Nucleus accumbens (tissue), 56 donors: ENCODE data around the gene CIAO2B.
A peak's percentile ranks its signal among the peaks of the same experiment; 100 is the strongest.
"Not testable (repeated sequence)": the region's sequence is repeated elsewhere in the genome, so short reads cannot be mapped to it uniquely, and the experiment has no call there.

Experiments used
- DNase-seq, 56 donors: peaks; one replicate each; lab custom pipeline; 2025; lab: John Stamatoyannopoulos, UW

Gene CIAO2B

GRCh38 chr16:66934138-66934838 is at the start of gene CIAO2B:
CIAO2B (minus strand) TSS chr16:66934402; CDS start chr16:66934364, 38 bp downstream.
- peak in 55 of 56 donors; percentile 27 to 92 (median 80) for DNase-seq

- no peak for DNase-seq
Measured at GRCh38 chr16:66983033-66983432, 48.8 kb upstream of the CIAO2B start.

GRCh38 chr16:66979011-66979717 is 45.0 kb upstream of the CIAO2B start:
- DNase-seq: peak in 2 of 56 donors; percentile 15 to 22

GRCh38 chr16:66977341-66978113 is 43.3 kb upstream of the CIAO2B start:
- DNase-seq: peak in 54 of 56 donors; percentile 25 to 93 (median 74)

- DNase-seq: no peak
Measured at GRCh38 chr16:66976746-66977145, 42.5 kb upstream of the CIAO2B start.

- DNase-seq: no peak
Measured at GRCh38 chr16:66975302-66975893, 41.2 kb upstream of the CIAO2B start.

- DNase-seq: not testable (repeated sequence)
Measured at GRCh38 chr16:66974932-66975246, 40.7 kb upstream of the CIAO2B start.

- not testable (repeated sequence) for DNase-seq
Measured at GRCh38 chr16:66974156-66974931, 40.1 kb upstream of the CIAO2B start.

- DNase-seq: no peak
Measured at GRCh38 chr16:66973716-66974115, 39.5 kb upstream of the CIAO2B start.

GRCh38 chr16:66972983-66973382 is 38.8 kb upstream of the CIAO2B start:
- DNase-seq: no peak

- no peak for DNase-seq
Measured at GRCh38 chr16:66970775-66971720, 36.8 kb upstream of the CIAO2B start.

GRCh38 chr16:66968847-66969246 is 34.6 kb upstream of the CIAO2B start:
- DNase-seq: peak in 2 of 56 donors; percentile 10 to 30

- DNase-seq: no peak
Measured at GRCh38 chr16:66964049-66964448, 29.8 kb upstream of the CIAO2B start.

GRCh38 chr16:66961914-66962313 is 27.7 kb upstream of the CIAO2B start:
- no peak for DNase-seq

GRCh38 chr16:66961065-66961744 is 27.0 kb upstream of the CIAO2B start, which contains the start of gene CES3:
CES3 (plus strand) TSS chr16:66961266; CDS start chr16:66961308, 42 bp downstream.
- DNase-seq: peak in 30 of 56 donors; percentile 6 to 73 (median 29)

GRCh38 chr16:66960270-66960669 is 26.1 kb upstream of the CIAO2B start:
- no peak for DNase-seq

- peak in 1 of 56 donors; percentile 13 for DNase-seq
Measured at GRCh38 chr16:66959704-66960161, 25.5 kb upstream of the CIAO2B start.
